ENCODE measurements around the gene SLC22A8. TPM values are rescaled to one million over a fixed set of nuclear protein-coding genes. Genes with fewer than 3 reads are reported as not detected.
"Not testable (repeated sequence)": the region's sequence is repeated elsewhere in the genome, so short reads cannot be mapped to it uniquely, and the experiment has no call there.

SLC22A8 gene
- total RNA-seq, 2 experiments from 2014 or later: not detected

- Mint-ChIP-seq H3K9me3 (ENCODE audit: low read depth) (no peaks in the 10 kb centered on the region), H3K4me1 (no peaks in the 10 kb centered on the region), H3K4me3 (no peak overlapping the region), H3K27ac (no peak overlapping the region), H3K27me3 (no peaks in the 10 kb centered on the region), H3K36me3 (no peaks in the 10 kb centered on the region)
- CTCF ChIA-PET: no interaction called here
- DNase-seq: no peak
- no peak for ATAC-seq
These were observed 35.4 kb downstream of the SLC22A8 start for GRCh38 chr11:62980133-62980760.

GRCh38 chr11:62976109-62976508 is 39.5 kb downstream of the SLC22A8 start:
- no peaks in the 10 kb centered on the region for H3K9me3 Mint-ChIP-seq (ENCODE audit: low read depth)
- peaks cover 8% of the 10 kb centered on the region for H3K27me3 Mint-ChIP-seq
- ATAC-seq (no peak), DNase-seq (no peak)
- H3K27ac Mint-ChIP-seq: no peak overlapping the region
- H3K4me1 Mint-ChIP-seq: no peaks in the 10 kb centered on the region
- no peak overlapping the region for H3K4me3 Mint-ChIP-seq
- CTCF ChIA-PET: interaction anchor here (1.4 to 2.1 kb wide), 3 partner anchors 48 to 70 kb away, joined by 4 to 13 read pairs (median 5); no protein-coding TSS in a partner anchor
- H3K36me3 Mint-ChIP-seq: no peaks in the 10 kb centered on the region

GRCh38 chr11:62974848-62975522 is 40.7 kb downstream of the SLC22A8 start:
- peaks cover 13% of the 10 kb centered on the region for H3K27me3 Mint-ChIP-seq
- no peak overlapping the region for H3K27ac Mint-ChIP-seq
- DNase-seq (no peak), ATAC-seq (peak; percentile 51)
- CTCF ChIA-PET: interaction anchor here (1.2 to 2.1 kb wide), 5 partner anchors 11 to 69 kb away, joined by 3 to 13 read pairs (median 5); no protein-coding TSS in a partner anchor
- H3K36me3 Mint-ChIP-seq: no peaks in the 10 kb centered on the region
- no peak overlapping the region for H3K4me3 Mint-ChIP-seq
- no peaks in the 10 kb centered on the region for H3K4me1 Mint-ChIP-seq
- H3K9me3 Mint-ChIP-seq (ENCODE audit: low read depth): no peaks in the 10 kb centered on the region

GRCh38 chr11:62965574-62965973 is 50.1 kb downstream of the SLC22A8 start:
- Mint-ChIP-seq H3K36me3 (no peaks in the 10 kb centered on the region), H3K27ac (no peak overlapping the region), H3K9me3 (ENCODE audit: low read depth) (no peaks in the 10 kb centered on the region), H3K4me1 (no peaks in the 10 kb centered on the region), H3K4me3 (no peak overlapping the region), H3K27me3 (peaks cover 42% of the 10 kb centered on the region)
- no peak for ATAC-seq
- CTCF ChIA-PET: no interaction called here
- DNase-seq: no peak

GRCh38 chr11:62962391-62962790 is 53.2 kb downstream of the SLC22A8 start:
- Mint-ChIP-seq H3K4me1 (no peaks in the 10 kb centered on the region), H3K27me3 (peaks cover 17% of the 10 kb centered on the region), H3K27ac (no peak overlapping the region), H3K4me3 (no peak overlapping the region), H3K9me3 (ENCODE audit: low read depth) (no peaks in the 10 kb centered on the region), H3K36me3 (no peaks in the 10 kb centered on the region)
- CTCF ChIA-PET: interaction anchor here (3.0 kb wide), 1 partner anchor 56 kb away, joined by 7 read pairs; no protein-coding TSS in a partner anchor
- DNase-seq (no peak), ATAC-seq (no peak)

- no peaks in the 10 kb centered on the region for H3K9me3 Mint-ChIP-seq (ENCODE audit: low read depth)
- CTCF ChIA-PET: no interaction called here
These were observed 54.5 kb downstream of the SLC22A8 start for GRCh38 chr11:62961017-62961570.

GRCh38 chr11:62959422-62959980 is 56.1 kb downstream of the SLC22A8 start:
- Mint-ChIP-seq H3K36me3 (no peaks in the 10 kb centered on the region), H3K9me3 (ENCODE audit: low read depth) (no peaks in the 10 kb centered on the region), H3K4me1 (no peaks in the 10 kb centered on the region), H3K27me3 (peaks cover 13% of the 10 kb centered on the region), H3K4me3 (no peak overlapping the region), H3K27ac (no peak overlapping the region)
- CTCF ChIA-PET: interaction anchor here (1.8 kb wide), 1 partner anchor 54 kb away, joined by 5 read pairs; no protein-coding TSS in a partner anchor
- ATAC-seq (no peak), DNase-seq (no peak)

More at GRCh38 chr11:62961017-62961570, 54.5 kb downstream of the SLC22A8 start:
- ATAC-seq (no peak), DNase-seq (no peak)
- peaks cover 10% of the 10 kb centered on the region for H3K27me3 Mint-ChIP-seq
- H3K27ac Mint-ChIP-seq: no peak overlapping the region
- H3K4me1 Mint-ChIP-seq: no peaks in the 10 kb centered on the region
- no peaks in the 10 kb centered on the region for H3K36me3 Mint-ChIP-seq
- no peak overlapping the region for H3K4me3 Mint-ChIP-seq

GRCh38 chr11:62958547-62959421 is 56.9 kb downstream of the SLC22A8 start:
- Mint-ChIP-seq H3K9me3 (ENCODE audit: low read depth) (no peaks in the 10 kb centered on the region), H3K27me3 (peaks cover 15% of the 10 kb centered on the region), H3K27ac (no peak overlapping the region), H3K4me1 (no peaks in the 10 kb centered on the region), H3K4me3 (no peak overlapping the region), H3K36me3 (no peaks in the 10 kb centered on the region)
- no peak for ATAC-seq
- no peak for DNase-seq
- CTCF ChIA-PET: interaction anchor here (1.8 kb wide), 1 partner anchor 53 kb away, joined by 5 read pairs; no protein-coding TSS in a partner anchor

GRCh38 chr11:62957147-62957546 is 58.5 kb downstream of the SLC22A8 start:
- CTCF ChIA-PET: no interaction called here
- H3K27me3 Mint-ChIP-seq: peaks cover 15% of the 10 kb centered on the region
- no peak for ATAC-seq
- no peak overlapping the region for H3K4me3 Mint-ChIP-seq
- H3K9me3 Mint-ChIP-seq (ENCODE audit: low read depth): no peaks in the 10 kb centered on the region
- H3K4me1 Mint-ChIP-seq: no peaks in the 10 kb centered on the region
- no peak for DNase-seq
- no peak overlapping the region for H3K27ac Mint-ChIP-seq
- no peaks in the 10 kb centered on the region for H3K36me3 Mint-ChIP-seq

- H3K4me3 Mint-ChIP-seq: no peak overlapping the region
- no peak overlapping the region for H3K27ac Mint-ChIP-seq
- DNase-seq: no peak
- no peaks in the 10 kb centered on the region for H3K9me3 Mint-ChIP-seq (ENCODE audit: low read depth)
- H3K27me3 Mint-ChIP-seq: peaks cover 22% of the 10 kb centered on the region
- no peak for ATAC-seq
- no peaks in the 10 kb centered on the region for H3K4me1 Mint-ChIP-seq
- CTCF ChIA-PET: no interaction called here
- H3K36me3 Mint-ChIP-seq: no peaks in the 10 kb centered on the region
These were observed 61.2 kb downstream of the SLC22A8 start for GRCh38 chr11:62954478-62954877.

GRCh38 chr11:62953811-62954210 is 61.8 kb downstream of the SLC22A8 start:
- H3K36me3 Mint-ChIP-seq: no peaks in the 10 kb centered on the region
- H3K27me3 Mint-ChIP-seq: peaks cover 25% of the 10 kb centered on the region
- DNase-seq (no peak), ATAC-seq (no peak)
- no peaks in the 10 kb centered on the region for H3K4me1 Mint-ChIP-seq
- no peak overlapping the region for H3K4me3 Mint-ChIP-seq
- CTCF ChIA-PET: no interaction called here
- no peak overlapping the region for H3K27ac Mint-ChIP-seq
- no peaks in the 10 kb centered on the region for H3K9me3 Mint-ChIP-seq (ENCODE audit: low read depth)

- Mint-ChIP-seq H3K9me3 (ENCODE audit: low read depth) (no peaks in the 10 kb centered on the region), H3K27me3 (peaks cover 38% of the 10 kb centered on the region), H3K4me3 (no peak overlapping the region), H3K27ac (no peak overlapping the region), H3K36me3 (no peaks in the 10 kb centered on the region), H3K4me1 (no peaks in the 10 kb centered on the region)
- DNase-seq (no peak), ATAC-seq (no peak)
- CTCF ChIA-PET: interaction anchor here (1.4 kb wide), 1 partner anchor 43 kb away, joined by 4 read pairs; no protein-coding TSS in a partner anchor
These were observed 66.8 kb downstream of the SLC22A8 start for GRCh38 chr11:62948765-62949320.

GRCh38 chr11:62945538-62945937 is 70.1 kb downstream of the SLC22A8 start:
- DNase-seq; H3K4me3 Mint-ChIP-seq; H3K27ac Mint-ChIP-seq; H3K36me3 Mint-ChIP-seq; ATAC-seq; H3K4me1 Mint-ChIP-seq; H3K9me3 Mint-ChIP-seq (ENCODE audit: low read depth); CTCF ChIA-PET: not testable (repeated sequence)
- H3K27me3 Mint-ChIP-seq: peaks cover 42% of the 10 kb centered on the region

Data from activated CD8-positive, alpha-beta memory T cell treated with anti-CD3 and anti-CD28 coated beads, Interleukin-2, amount 10 ng/mL, durations not matched to agents 7 days and 5 days (primary cell).